Stimulated activated CD8-positive, alpha-beta memory T cell treated with anti-CD3 and anti-CD28 coated beads, Interleukin-15, amount 100 ng/mL, for 48 hours (primary cell): ENCODE results near the gene SPTAN1.
"Not testable (repeated sequence)": the region's sequence is repeated elsewhere in the genome, so short reads cannot be mapped to it uniquely, and the experiment has no call there.

Experiments used
- DNase-seq, 2 donors: peaks; one replicate each; pipeline ENCODE4 v3.0.0-alpha.2; 2020; ENCODE audit warnings: low read depth in 2 of 2

The SPTAN1 gene

DNA sequence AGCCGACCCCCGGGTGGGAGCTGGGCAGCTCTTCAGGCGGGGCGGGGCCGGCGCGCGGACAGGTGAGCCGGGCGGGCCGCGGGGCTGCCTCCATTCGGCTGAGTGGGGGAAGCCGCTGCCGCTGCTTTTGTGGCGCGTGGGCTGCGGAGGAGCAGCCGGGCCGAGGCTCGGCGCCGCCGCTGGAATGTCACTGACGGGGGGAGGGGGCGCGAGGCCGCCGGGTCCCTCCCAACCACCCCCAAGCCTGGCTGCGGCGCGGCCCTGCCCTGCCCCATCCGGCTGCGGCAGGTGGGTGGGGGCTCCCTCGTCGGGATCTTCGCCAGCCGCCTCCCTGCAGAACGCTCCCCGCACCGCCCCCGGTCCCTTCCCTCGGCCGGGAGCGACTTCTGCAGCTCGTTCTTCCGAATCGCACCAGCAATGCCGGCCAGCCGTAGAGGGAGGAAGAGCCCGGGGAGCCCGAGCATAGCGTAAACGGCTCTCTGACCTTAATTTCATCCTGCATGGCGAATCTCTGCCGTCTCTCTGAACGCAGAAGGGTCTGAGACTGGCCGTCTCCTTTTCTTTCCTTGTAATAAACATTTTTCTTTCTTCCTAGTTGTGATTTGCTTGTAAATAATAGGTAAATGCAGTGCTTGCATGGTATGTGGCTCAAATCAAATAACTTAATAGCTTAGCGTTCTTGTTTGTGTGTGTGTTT, 505 bp downstream of the SPTAN1 start:
- peak; percentile 29 to 38 for DNase-seq

DNA sequence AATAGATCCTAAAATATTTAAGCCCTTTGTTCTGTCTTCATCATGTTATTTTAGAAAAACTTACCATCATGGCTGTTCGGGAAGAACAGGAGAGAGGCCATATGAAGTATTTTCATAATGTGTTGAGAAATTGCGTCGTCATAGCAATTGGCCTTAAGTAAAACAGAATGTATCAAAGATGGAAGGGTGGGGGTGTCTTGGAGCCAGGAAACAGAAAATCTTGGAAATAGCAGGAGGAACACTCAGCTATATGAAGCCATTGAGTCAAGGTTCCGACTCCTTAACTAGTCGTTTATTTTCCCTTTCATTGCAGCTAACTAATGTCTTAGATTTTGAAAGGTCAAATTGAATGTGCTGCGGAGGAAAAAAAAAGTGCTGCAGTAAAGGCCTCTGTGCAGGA, 1.3 kb downstream of the SPTAN1 start:
- DNase-seq, result no peak

DNA sequence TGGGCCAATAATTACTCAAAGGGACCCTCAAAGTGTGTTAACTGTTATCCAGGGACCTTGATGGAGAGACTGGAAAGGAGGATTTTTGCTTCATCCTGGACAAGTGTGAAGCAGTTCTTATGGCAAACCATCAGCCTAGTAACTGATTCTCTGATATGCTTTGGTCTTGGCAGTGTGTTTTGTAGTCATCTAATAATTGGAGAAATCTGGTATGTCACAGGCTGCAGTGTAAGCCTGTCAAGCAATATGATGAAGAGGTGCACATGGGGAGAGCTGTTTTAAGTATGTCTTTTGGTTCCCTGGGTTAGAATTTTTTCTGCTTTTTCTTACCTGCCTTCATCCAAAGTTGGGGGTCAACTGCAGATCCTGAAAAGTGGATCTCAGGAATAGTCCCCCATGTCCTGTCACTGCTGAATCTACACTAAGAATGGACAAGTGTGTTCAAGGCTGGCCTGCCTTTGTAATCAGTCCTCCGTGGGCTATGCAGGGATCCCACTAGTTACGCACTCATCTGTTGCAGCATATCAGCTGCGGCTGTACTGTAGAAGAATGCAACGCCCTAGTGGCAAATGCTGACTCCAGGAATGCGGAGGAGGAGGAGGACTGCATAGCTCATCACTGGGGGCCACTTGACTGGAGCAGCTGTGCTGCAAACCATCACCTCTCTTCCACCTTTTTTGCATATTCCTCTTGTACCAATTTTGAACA, 1.9 kb downstream of the SPTAN1 start:
- DNase-seq, result peak; percentile 14 to 20

DNA sequence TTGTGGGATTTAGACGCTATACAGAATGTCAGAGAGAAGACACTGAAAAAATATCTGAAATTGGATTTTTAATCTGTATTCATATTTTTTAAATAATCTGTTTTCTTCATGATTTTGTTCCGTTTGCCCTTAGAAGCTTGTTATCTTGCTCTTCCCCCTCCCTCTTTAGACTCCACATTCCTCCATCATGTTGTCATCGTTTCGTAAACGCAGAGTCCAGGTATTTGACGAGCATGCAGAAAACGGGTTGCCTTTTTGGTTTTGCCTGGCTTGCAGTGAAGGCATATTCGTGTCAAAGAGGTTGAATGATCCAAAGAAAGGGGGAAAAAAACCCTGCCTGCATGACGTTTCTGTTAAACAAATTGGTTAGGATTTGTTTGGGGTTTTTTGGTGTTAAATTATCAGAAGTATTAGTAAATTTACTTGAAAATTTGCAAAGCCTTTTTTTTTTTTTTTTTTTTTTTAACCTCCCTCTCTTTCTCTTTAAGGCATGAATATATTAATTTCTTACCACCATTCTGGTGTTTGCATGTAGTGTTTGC, 2.9 kb downstream of the SPTAN1 start:
- DNase-seq, result no peak

DNA sequence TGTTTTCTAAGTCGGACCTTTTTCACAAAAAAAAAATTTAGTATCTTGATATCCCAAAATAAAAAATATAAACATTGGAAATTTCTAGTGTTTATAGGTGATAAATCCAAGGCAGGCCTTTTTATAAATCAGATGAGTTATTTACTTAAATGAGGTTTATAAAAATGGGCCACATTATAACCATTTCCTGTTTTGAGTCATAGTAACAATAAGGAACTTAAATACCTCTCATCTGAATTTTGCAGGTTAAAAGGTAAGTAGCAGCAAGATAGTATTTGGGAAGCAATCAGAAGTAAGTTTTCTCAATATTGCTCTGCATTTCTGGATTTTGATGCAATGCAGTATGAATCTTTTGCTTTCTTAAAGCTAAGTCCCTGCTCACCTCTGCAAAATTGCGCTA, 3.9 kb downstream of the SPTAN1 start:
- DNase-seq, result no peak

DNA sequence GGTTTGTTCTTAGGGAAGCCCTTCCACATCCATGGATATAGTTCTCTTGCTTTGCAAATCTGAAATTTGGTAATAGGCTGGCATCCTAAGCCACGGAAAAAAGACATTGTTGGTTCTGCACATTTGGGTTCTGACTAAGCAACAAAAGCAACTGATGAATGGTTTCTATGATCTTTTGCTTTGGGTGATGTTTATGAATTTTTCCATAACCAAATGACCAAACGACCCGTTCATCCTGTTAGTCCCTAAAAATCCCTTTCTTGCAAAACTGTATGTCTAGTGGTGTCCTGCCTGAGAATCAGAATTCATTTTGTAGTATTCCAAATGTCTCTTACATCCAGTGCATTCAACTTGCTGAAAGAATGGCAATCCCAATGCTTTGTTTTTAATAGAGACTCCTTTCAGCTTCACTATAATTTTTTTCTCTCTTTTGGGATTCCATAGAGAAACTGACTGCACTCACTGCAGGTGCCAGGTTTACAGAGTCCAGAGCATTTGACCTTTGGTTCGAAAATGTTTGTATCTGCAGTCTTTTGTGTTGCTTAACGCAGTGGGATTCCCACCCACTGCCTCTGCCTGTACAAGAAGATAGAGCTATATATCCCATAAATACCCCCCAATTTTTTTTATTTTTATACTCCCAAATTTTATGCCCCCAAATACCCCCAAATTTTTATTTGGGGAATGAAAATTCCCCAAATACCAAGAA, 4.7 kb downstream of the SPTAN1 start:
- DNase-seq, result no peak

DNA sequence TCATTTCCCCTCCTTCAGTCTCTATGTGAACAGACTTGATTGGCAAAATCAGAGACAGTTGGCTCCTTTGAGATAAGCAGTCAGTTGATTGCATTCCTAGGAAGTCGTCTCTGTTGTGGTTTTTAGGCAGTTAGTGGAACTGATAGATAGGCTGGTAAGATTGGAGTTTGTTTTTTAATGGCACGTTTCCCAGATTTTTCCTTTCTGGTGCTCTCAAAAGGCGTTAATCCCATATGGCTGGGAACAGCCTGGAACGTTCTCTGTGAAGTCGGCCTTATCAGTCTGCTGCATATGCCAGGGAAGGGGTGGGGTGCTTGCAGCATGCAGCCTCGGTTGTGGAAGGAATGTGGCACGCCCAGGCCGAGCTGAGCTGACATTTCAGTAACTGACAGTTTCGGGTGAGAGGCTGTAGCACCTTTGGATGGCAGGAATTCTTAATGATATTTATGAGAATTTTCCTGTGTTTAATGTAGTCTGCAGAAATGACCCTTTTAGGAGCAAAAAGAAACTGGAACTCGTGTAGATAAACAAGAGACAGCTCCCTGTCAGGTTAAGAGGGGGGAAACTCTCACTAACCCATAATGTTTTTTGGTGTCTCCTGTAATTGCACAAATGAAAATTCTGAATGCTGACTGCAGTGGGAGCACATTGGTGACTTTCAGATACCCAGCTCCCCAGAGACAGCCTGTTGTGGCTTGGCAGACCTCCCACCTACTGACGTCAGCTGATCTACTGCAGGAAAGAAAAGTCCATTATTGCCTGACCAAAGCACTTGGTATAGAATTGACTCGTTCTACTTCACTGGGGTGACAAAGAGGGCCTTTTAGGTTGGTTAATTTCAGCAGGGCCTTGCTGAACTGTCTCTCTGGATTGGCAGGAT, 6.3 kb downstream of the SPTAN1 start:
- DNase-seq, result peak; percentile 67 to 73

DNA sequence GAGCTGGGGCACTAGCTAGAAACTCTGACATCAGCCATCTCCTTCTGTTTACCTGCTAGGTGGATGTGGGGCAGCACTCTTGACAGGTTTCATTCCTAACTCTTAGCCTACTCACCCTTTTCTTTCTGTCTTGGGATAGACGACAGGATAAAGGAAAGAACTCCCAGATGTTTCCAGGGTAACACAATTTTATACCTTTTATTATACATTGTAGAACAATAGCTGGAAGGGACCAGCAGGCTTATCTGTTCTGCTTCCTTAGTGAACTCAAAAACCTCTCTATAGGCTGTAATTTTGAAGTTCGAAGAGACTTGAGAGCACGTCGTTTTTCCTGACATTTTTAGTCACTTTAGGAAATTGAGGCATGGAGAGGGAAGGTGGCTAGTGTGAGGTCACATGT, 13.2 kb downstream of the SPTAN1 start:
- no peak for DNase-seq

DNA sequence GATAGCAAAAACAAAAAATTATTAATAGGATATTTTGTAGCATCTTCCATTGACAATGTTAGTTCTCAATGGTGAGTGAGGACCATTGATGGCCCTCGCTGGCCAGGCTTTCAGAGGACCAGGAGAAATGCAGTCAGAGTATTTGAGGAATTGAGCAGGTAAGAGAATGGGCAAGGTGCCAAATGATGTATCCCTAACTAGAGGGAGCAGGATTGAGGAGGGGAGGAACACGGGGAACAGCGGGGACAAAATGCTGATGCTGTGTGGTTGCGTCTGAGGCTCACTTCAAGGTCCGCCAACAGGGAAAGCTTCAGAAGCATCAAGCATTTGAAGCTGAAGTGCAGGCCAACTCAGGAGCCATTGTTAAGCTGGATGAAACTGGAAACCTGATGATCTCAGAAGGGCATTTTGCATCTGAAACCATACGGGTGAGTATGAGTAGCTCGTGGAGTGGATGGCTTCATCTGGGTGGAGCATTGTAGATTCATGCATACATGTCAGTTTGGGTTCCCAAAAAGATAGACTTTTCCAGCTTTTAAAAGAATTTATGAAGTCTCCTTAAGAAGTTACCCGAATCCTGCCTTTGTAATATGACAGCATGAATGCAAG, 16.2 kb downstream of the SPTAN1 start:
- no peak for DNase-seq

DNA sequence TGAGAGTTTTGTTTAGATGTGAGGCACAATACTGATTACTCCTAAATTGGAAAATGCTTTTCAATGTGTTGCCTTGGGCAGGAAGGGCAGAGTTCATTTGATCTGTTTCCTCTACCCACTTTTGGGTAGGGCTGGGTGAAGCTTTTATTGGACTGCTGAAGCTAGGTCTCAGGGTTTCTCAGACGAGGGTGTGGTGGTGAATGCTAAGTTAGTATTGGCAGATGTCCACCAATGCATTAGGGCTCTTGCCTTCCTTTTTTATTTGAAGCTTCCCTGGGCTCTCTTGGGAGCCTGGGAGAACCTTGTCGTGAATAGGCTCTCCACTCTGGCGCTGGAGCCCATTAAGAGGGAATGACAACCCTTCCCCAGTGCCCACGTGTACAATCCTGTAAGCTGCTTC, 23.1 kb downstream of the SPTAN1 start:
- no peak for DNase-seq

DNA sequence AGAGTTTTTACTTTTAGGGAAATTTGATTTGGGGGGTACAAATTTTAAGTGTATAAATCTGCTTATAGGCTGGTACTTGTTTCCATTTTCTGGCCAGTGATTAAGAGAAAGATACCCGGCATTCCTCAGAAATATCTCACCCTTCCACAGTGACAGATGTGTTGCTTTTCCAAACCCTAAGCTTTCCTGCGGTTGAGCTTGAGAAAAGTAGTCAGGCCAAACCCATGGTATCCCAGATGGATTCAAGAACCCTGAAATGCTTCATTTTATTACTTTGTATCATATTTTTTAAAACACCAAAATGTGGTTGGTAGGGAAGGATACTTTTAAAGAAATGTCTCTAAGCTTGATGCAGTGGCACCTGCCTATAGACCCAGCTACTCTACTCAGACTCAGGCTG, 23.5 kb downstream of the SPTAN1 start:
- no peak for DNase-seq

DNA sequence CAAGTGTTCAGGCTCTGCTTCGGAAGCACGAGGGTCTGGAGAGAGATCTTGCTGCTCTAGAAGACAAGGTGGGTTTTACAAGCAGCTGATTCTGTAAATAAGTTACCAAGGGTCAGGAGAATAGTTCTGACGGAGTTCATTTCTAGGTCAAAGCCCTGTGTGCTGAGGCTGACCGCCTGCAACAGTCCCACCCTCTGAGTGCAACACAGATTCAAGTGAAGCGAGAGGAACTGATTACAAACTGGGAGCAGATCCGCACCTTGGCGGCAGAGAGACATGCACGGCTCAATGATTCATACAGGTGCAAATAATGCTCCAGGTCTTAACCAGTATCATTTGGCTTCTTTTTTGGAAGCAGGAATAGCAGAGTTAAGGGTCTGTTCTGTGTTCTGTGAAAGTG, 24.8 kb downstream of the SPTAN1 start:
- no peak for DNase-seq

DNA sequence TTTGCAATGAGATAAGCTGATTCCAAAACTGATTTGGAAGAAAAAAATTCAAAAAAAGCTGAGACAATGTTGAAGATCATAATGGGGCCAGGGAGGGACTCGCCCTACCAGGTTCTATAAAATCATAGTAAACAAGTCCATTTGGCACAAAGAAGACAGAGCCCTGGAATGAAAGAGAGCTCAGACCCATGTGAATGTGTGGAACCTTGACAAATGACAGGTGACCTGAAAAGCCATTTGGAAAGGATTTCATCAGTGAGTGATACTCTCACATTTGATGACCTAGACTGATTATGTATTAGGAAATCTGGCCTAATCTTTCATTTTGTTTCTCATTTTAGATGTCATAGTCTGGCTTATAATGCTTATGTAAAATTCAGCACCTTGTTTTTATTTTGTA, 26.8 kb downstream of the SPTAN1 start:
- DNase-seq, result no peak

DNA sequence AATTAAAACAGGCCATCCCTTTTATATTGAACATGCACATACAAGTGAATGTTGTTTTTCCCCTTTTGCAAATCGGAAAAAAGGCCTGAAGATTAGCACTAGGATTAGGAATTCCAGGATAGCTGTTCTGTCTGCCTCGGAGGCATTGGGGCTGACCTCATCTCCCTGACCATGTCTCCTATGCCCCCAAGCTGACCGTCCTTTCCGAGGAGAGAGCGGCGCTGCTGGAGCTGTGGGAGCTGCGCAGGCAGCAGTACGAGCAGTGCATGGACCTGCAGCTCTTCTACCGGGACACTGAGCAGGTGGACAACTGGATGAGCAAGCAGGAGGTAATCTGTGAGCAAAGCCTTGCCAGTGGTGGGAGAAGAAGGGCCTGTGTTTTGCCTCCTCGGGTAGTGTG, 28.3 kb downstream of the SPTAN1 start:
- no peak for DNase-seq

DNA sequence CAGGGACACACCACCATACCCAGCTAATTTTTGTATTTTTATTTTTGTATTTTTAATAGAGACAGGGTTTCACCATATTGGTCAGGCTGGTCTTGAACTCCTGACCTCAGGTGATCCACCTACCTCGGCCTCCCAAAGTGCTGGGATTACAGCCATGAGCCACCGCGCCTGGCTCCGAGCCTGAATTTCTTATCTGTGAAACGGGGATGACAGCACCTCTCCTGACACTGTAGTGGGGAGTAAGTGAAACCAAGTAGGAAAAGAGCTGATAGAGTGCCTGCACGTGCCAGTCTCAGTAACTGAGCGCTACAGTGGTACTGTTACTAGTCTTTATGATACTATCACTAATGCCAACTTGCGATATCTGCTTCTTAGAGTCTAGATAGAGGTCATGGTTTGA, 32.8 kb downstream of the SPTAN1 start:
- DNase-seq, result not testable (repeated sequence)

DNA sequence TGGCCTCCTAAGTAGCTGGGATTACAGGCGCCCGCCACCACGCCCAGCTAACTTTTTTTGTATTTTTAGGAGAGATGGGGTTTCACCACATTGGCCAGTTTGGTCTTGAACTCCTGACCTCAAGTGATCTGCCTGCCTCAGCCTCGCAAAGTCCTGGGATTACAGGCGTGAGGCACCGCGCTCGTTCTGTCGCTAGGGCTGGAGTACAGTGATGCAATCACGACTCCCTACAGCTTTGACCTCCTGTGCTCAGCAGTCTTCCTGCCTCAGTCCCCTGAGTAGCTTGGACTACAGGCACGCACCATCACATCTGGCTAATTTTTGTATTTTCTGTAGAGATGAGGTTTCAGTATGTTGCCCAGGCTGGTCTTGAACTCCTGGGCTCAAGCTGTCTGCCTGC, 34.5 kb downstream of the SPTAN1 start:
- not testable (repeated sequence) for DNase-seq

DNA sequence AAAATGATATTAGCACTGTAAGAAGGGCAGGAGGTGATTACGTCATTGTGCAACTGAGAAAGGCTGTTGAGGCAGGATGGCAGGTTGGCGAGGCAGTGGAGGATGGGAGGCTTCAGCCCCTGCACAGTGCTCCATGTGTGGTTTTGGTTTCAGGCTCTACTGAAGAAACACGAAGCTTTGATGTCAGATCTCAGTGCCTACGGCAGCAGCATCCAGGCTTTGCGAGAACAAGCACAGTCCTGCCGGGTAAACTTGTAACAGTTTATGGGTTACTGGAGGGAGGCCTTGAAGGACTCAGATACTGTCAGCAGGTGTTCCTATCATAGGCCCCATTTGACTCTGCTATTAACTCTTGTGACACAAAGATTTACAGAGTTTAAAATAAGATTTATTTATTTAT, 35.1 kb downstream of the SPTAN1 start:
- peak; percentile 15 to 23 for DNase-seq

DNA sequence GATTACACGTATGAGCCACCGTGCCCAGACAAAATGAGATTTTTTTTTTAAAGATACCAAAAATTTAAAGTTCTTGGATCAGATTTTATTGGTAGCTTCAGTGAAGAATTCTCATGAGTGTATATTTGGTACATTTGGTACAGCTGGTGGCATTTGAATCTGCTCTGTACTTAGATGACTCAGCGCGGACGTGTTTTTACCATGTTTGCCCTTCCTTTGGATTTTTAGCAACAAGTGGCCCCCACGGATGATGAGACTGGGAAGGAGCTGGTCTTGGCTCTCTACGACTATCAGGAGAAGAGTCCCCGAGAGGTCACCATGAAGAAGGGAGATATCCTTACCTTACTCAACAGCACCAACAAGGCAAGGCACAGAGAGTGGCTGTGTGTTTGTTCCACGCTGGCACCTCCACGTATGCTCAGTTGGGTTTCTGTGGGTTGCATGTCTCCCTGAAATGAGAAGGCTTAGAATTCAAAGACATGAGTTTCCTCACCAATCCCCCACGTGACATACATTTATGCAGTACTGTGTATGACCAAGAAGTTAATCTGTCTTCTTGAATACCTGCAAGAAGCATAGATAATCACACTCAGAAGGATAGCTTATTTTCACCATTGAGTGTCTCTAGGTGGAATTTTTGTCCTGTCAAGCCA, 36.3 kb downstream of the SPTAN1 start:
- no peak for DNase-seq

DNA sequence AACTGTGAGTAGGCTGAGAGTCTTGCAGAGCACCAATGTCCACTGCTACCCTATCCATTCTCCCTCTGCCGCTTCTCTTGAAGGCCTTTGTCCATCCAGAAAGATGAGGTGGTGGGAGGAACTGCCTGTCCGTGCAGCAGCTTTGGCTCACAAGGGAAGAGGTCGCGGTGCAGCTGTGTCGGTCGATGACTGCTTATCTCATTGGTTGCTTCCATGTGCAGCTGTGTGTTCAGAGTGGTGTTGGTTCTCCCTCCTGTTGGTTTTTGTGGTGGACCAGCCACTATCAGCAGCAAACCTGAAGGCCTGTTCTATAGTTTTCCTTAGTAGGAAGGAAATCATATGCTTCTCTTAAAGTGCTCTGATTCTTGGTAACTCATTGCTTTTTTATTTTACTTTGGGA, 40.7 kb downstream of the SPTAN1 start:
- DNase-seq, result no peak

DNA sequence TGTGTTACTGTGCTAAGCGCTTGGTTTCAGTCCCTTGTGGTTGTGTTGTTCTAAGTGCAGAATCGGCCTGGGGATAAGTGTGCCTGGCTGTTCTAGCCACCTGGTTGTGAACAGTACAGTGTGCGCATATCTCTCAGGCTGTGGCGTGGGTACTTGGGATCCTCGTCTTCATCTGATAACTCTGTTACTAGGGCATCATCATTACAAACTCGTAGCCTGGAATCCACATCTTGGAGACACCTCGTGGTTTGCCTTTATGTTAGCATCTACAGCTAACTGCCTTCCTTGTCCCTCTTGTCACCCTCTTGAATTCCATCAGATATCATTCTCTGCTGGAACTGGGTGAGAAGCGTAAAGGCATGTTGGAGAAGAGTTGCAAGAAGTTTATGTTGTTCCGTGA, 41.5 kb downstream of the SPTAN1 start:
- no peak for DNase-seq

DNA sequence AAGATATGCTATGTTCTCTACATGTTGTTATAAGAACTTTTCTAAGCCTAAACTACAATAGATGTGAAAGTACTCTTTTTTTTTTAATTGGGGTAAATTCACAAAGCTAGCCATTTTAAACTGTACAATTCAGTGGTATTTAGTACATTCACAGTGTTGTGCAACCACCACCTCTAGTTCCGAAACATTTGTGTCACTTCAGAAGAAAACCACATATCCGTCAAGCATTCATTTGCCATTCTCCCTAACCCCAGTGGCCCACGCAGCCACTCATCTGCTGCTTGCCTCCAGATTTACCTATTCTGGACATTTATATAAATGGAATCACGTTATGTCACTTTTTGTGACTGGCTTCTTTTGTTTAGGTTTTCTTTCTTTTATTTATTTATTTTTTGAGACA, 43.1 kb downstream of the SPTAN1 start:
- DNase-seq, result no peak
